GM12891 (cell line): Measurements from ENCODE around the gene RPUSD4.

Source experiments
- PAX5 ChIP-seq: IDR thresholded peaks from 2 replicates; pipeline ENCODE4 v1.6.1; 2011; ENCODE audit warnings: low read length, moderate library complexity, mild to moderate bottlenecking; ENCODE audit not compliant: insufficient read depth, severe bottlenecking
- POLR2A ChIP-seq: IDR thresholded peaks from 2 replicates; pipeline ENCODE4 v1.6.1; 2011; ENCODE audit warnings: low read depth, low read length, control low read depth
- POLR2AphosphoS5 ChIP-seq: IDR thresholded peaks from 2 replicates; pipeline ENCODE4 v1.6.1; 2011; ENCODE audit warnings: low read depth, low read length, control low read depth
- POU2F2 ChIP-seq: IDR thresholded peaks from 2 replicates; pipeline ENCODE4 v1.6.1; 2011; ENCODE audit warnings: low read depth, mild to moderate bottlenecking, control low read depth, low read length, moderate library complexity
- SPI1 ChIP-seq: IDR thresholded peaks from 2 replicates; pipeline ENCODE4 v1.6.1; 2011; ENCODE audit warnings: low read depth, low read length, control low read depth
- TAF1 ChIP-seq: IDR thresholded peaks from 2 replicates; pipeline ENCODE4 v1.6.1; 2011; ENCODE audit warnings: low read depth, low read length, control low read depth

DNA sequence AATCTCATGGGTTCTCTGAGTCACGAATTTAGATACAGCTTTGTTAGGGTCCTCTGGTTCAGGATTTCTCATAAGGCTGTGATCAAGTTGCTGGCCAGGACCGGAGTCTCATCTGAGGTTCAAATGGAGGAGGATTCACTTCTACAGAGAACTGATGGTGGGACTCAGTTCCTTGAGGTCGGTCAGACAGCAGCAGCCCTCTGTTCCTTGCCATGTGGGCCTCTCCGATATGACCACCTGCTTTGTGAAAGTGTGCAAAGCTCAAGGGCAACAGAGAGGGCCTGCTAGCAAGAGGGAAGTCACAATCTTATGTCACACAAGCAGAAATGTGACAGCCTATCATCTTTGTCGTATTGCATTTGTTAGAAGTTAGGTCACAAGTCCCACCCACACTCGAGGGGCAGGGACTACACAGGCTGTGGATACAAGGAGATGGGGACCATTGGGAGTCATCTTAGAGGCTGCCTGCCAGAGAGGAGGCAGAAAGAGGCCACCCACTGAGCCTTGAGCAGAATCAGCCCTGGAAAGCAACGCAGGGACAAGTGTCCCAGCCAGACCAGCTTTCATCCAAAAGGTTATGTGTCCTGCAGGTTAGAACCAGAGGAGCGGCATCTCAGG is 34.5 kb downstream of the RPUSD4 start:
- TF ChIP-seq POLR2AphosphoS5 (no peak), POLR2A (no peak), TAF1 (no peak), POU2F2 (no peak), SPI1 (no peak), PAX5 (no peak)
